Esophagus squamous epithelium (tissue), 4 donors: Measurements from ENCODE around the gene MBP.

ENCODE experiments used
- POLR2A ChIP-seq, 4 donors: fragments of 450-650 bp; IDR thresholded peaks; one replicate each; pipeline ENCODE4 v1.6.1; 2017; ENCODE audit warnings: antibody characterized with exemption in 4 of 4, mild to moderate bottlenecking in 4 of 4, moderate library complexity in 3 of 4
- TF ChIP-seq, protein P1 (sequence below), 6 experiments: fragments of 450-650 bp in 4 of 6; fragments of 200-600 bp in 2 of 6; sonication (generic) in 2 of 6; IDR thresholded peaks; one replicate each; pipeline ENCODE4 v1.5.1; 2016 to 2019; ENCODE audit warnings: antibody characterized with exemption in 6 of 6, mild to moderate bottlenecking in 4 of 6, moderate library complexity in 4 of 6

DNA sequence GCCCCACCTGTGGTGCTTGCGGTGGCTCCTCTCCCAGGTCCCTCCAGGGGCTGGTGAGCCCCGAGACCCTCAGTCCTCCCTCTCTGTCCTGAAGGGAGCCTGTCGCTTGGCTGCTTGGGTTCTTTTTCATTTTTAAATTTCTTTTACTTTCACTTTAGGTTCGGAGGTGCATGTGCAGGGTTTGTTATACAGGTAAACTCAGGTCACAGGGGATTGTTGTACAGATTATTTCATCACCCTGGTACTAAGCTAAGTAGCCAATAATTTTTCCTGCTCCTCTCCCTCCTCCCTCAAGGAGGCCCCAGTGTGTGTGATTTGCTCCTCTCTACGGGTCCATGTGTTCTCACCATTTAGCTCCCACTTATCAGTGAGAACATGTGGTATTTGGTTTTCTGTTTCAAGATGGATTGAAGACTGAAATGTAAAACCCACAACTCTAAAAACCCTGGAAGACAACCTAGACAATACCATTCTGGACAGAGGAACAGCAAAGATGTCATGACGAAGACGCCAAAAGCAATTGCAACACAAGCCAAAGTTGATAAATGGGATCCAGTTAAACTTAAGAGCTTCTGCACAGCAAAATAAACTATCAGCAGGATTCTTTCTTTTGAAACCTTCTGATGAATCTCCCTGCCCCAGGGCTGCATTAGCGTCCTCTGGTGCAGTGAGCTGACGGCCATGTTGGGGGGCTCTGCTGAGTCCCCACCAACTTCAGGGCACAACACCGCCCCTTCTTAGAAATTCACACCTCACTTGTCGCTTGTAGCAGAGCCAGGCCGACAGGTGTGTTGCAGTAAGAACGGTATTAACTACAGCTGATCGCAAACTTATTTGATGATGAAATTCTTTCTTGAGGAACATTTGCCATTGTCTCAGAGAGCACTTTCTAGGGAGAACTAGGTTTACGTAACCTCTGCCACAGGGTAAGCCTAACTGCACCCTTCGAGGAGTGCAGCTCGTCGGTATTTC is 174.9 kb downstream of the MBP start:
- TF ChIP-seq, protein P1, sequence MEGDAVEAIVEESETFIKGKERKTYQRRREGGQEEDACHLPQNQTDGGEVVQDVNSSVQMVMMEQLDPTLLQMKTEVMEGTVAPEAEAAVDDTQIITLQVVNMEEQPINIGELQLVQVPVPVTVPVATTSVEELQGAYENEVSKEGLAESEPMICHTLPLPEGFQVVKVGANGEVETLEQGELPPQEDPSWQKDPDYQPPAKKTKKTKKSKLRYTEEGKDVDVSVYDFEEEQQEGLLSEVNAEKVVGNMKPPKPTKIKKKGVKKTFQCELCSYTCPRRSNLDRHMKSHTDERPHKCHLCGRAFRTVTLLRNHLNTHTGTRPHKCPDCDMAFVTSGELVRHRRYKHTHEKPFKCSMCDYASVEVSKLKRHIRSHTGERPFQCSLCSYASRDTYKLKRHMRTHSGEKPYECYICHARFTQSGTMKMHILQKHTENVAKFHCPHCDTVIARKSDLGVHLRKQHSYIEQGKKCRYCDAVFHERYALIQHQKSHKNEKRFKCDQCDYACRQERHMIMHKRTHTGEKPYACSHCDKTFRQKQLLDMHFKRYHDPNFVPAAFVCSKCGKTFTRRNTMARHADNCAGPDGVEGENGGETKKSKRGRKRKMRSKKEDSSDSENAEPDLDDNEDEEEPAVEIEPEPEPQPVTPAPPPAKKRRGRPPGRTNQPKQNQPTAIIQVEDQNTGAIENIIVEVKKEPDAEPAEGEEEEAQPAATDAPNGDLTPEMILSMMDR (IDR thresholded peaks at IDR 0.05): no peak
- TF ChIP-seq POLR2A (IDR thresholded peaks at IDR 0.05): no peak
